CD14-positive monocyte (primary cell): Measurements from ENCODE around the gene OR51G2. TPM values are rescaled to one million over a fixed set of nuclear protein-coding genes. Genes with fewer than 3 reads are reported as not detected.

ENCODE experiments used
- DNase-seq, 3 donors: peaks; one replicate each; pipeline ENCODE4 v3.0.0-alpha.2; 2011 to 2022
- H2AFZ ChIP-seq: 2 replicates; pipeline ENCODE4 v1.6.0; 2012; ENCODE audit warnings: mild to moderate bottlenecking, low read depth, low read length, inconsistent platforms; ENCODE audit not compliant: insufficient read depth, poor library complexity, severe bottlenecking
- H3K27ac ChIP-seq, 2 donors: 1 replicate in 1 of 2; 2 replicates in 1 of 2; pipeline ENCODE4 v1.5.1; 2012 to 2013; ENCODE audit warnings: low read length in 2 of 2, control low read depth in 1 of 2, inconsistent platforms in 1 of 2, low read depth in 1 of 2, mild to moderate bottlenecking in 1 of 2
- H3K27me3 ChIP-seq, 2 donors: one replicate each; pipeline versions ENCODE4 v1.6.0 to v1.6.1; 2011 to 2013; ENCODE audit warnings: low read length in 2 of 2; ENCODE audit not compliant: control insufficient read depth in 2 of 2, insufficient read depth in 2 of 2
- H3K36me3 ChIP-seq, 2 donors: replicated peaks in 1 of 2; 1 replicate in 1 of 2; 2 replicates in 1 of 2; pipeline versions ENCODE4 v1.5.1 to v1.6.1; 2012 to 2013; ENCODE audit warnings: low read length in 2 of 2, control low read depth in 1 of 2, inconsistent platforms in 1 of 2, mild to moderate bottlenecking in 1 of 2; ENCODE audit not compliant: insufficient read depth in 2 of 2, control insufficient read depth in 1 of 2
- H3K4me1 ChIP-seq, 2 donors: 1 replicate in 1 of 2; 2 replicates in 1 of 2; pipeline versions ENCODE4 v1.5.1 to v1.6.1; 2012 to 2013; ENCODE audit warnings: low read length in 2 of 2, control low read depth in 1 of 2, inconsistent platforms in 1 of 2, mild to moderate bottlenecking in 1 of 2, moderate library complexity in 1 of 2; ENCODE audit not compliant: insufficient read depth in 2 of 2, control insufficient read depth in 1 of 2
- H3K4me2 ChIP-seq: replicated peaks from 2 replicates; pipeline ENCODE3; 2012; ENCODE audit warnings: low read length, moderate library complexity, mild to moderate bottlenecking; ENCODE audit not compliant: poor library complexity, severe bottlenecking; ENCODE audit errors: extremely low read depth
- H3K4me3 ChIP-seq, 3 experiments: fragments of 200-600 bp in 1 of 3; sonication (generic) in 1 of 3; replicated peaks in 1 of 3; 1 replicate in 2 of 3; 2 replicates in 1 of 3; pipeline ENCODE4 v1.5.1; 2011 to 2013; ENCODE audit warnings: low read length in 3 of 3, mild to moderate bottlenecking in 3 of 3, control low read depth in 2 of 3, low read depth in 2 of 3, inconsistent platforms in 1 of 3, moderate library complexity in 1 of 3
- H3K79me2 ChIP-seq: 2 replicates; pipeline ENCODE4 v1.6.0; 2012; ENCODE audit warnings: mild to moderate bottlenecking, control low read depth, inconsistent platforms, low read length, moderate library complexity; ENCODE audit not compliant: insufficient read depth
- H3K9ac ChIP-seq: 2 replicates; pipeline ENCODE4 v1.6.0; 2017; ENCODE audit warnings: low read length, mild to moderate bottlenecking; ENCODE audit not compliant: insufficient read depth, poor library complexity, severe bottlenecking
- H3K9me3 ChIP-seq, 2 donors: replicated peaks in 1 of 2; 1 replicate in 1 of 2; 2 replicates in 1 of 2; pipeline versions ENCODE4 v1.5.1 to v1.6.1; 2012 to 2013; ENCODE audit warnings: low read length in 2 of 2, control low read depth in 1 of 2; ENCODE audit not compliant: control insufficient read depth in 1 of 2, insufficient read depth in 1 of 2
- H4K20me1 ChIP-seq: 2 replicates; pipeline ENCODE4 v1.6.0; 2012; ENCODE audit warnings: mild to moderate bottlenecking, low read length, control low read depth, moderate library complexity; ENCODE audit not compliant: insufficient read depth
- H3K27ac Mint-ChIP-seq, 7 donors: one replicate each; pipeline ENCODE4 v1.8.0; 2020; ENCODE audit warnings: mild to moderate bottlenecking in 7 of 7, mixed read lengths in 7 of 7, moderate library complexity in 6 of 7, inconsistent platforms in 2 of 7
- H3K27me3 Mint-ChIP-seq, 3 donors: one replicate each; pipeline ENCODE4 v1.8.0; 2021 to 2022; ENCODE audit warnings: low read depth in 3 of 3, mild to moderate bottlenecking in 3 of 3, mixed read lengths in 3 of 3, moderate library complexity in 3 of 3, inconsistent platforms in 1 of 3
- H3K36me3 Mint-ChIP-seq, 2 donors: one replicate each; pipeline ENCODE4 v1.8.0; 2020; ENCODE audit warnings: mixed read lengths in 2 of 2, inconsistent platforms in 1 of 2, mild to moderate bottlenecking in 1 of 2
- H3K4me1 Mint-ChIP-seq: one replicate; pipeline ENCODE4 v1.8.0; 2020; ENCODE audit warnings: mild to moderate bottlenecking, mixed read lengths
- H3K4me3 Mint-ChIP-seq, 2 donors: one replicate each; pipeline ENCODE4 v1.8.0; 2020; ENCODE audit warnings: mild to moderate bottlenecking in 2 of 2, mixed read lengths in 2 of 2, moderate library complexity in 1 of 2
- H3K9me3 Mint-ChIP-seq, 7 donors: one replicate each; pipeline ENCODE4 v1.8.0; 2020 to 2022; ENCODE audit warnings: mixed read lengths in 7 of 7, mild to moderate bottlenecking in 6 of 7, moderate library complexity in 6 of 7, inconsistent platforms in 2 of 7
- WGBS: methylation state at CpG from one replicate; pipeline ENCODE4 v1.1.5; 2013; ENCODE audit warnings: missing lambda C conversion rate; ENCODE audit not compliant: insufficient coverage; 5-methylcytosine and 5-hydroxymethylcytosine counted together
- intact Hi-C, 2 donors: fragments of 100-400 bp; cut with micrococcal nuclease; formaldehyde crosslinking; loops; one replicate each; pipeline versions ENCODE4 v1.15.0 to v1.15.1; 2023
- polyA plus RNA-seq, 3 donors: library from polyadenylated mRNA; depleted of rRNA in 1 of 3; unstranded in 2 of 3; stranded (reverse) in 1 of 3; fragments of 300-500 nt in 2 of 3; fragments of >200 nt in 1 of 3; fragmentation: Illumina TruSeq in 2 of 3; gene quantifications; 1 replicate in 2 of 3; 2 replicates in 1 of 3; pipeline ENCODE4 v1.2.3, GENCODE V29; 2012 to 2021
- TF ChIP-seq, protein P1 (sequence below): fragments of 200-600 bp; IDR thresholded peaks from one replicate; pipeline ENCODE4 v1.8.0; 2022; ENCODE audit warnings: antibody characterized with exemption, mild to moderate bottlenecking

OR51G2 gene
- polyA plus RNA-seq, 3 donors, result not detected

DNA sequence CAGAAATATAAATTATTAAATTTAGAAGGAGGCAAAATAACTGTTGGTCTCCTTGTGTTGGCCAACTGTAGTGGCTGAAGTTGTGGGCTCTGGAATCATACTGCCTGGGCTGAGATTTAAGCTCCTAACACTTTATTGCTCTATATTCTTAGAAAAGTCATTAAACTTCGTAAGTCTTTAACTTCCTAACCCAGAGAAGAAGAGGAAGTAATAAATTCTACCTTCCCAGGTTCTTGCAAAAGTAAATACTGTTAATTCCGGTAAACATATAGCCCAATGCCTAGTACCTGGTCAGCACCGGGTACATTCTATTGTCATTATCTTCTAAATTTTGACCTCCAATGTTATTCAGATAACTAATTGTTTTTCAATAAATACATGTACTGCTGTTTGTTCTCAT, 33.0 kb downstream of the OR51G2 start:
- Histone ChIP-seq H3K4me3 (no peak overlapping the region), H3K9ac (no peak overlapping the region), H3K4me1 (no peaks in the 10 kb centered on the region), H3K79me2 (no peaks in the 10 kb centered on the region), H3K27me3 (no peaks in the 10 kb centered on the region), H4K20me1 (no peaks in the 10 kb centered on the region), H2AFZ (no peak overlapping the region), H3K27ac (no peak overlapping the region), H3K36me3 (no peaks in the 10 kb centered on the region), H3K9me3 (no peaks in the 10 kb centered on the region), H3K4me2 (no peak overlapping the region)
- Mint-ChIP-seq H3K4me3 (no peak overlapping the region), H3K27ac (no peak overlapping the region), H3K36me3 (no peaks in the 10 kb centered on the region), H3K9me3 (peaks cover 0 to 2% (median 0%) of the 10 kb centered on the region in 7 donors), H3K4me1 (no peaks in the 10 kb centered on the region), H3K27me3 (no peaks in the 10 kb centered on the region)
- DNase-seq, result no peak
- intact Hi-C loops, result no loop called here
- no CpG with 5 or more reads among the region's 3 CpGs for WGBS
- TF ChIP-seq, protein P1, sequence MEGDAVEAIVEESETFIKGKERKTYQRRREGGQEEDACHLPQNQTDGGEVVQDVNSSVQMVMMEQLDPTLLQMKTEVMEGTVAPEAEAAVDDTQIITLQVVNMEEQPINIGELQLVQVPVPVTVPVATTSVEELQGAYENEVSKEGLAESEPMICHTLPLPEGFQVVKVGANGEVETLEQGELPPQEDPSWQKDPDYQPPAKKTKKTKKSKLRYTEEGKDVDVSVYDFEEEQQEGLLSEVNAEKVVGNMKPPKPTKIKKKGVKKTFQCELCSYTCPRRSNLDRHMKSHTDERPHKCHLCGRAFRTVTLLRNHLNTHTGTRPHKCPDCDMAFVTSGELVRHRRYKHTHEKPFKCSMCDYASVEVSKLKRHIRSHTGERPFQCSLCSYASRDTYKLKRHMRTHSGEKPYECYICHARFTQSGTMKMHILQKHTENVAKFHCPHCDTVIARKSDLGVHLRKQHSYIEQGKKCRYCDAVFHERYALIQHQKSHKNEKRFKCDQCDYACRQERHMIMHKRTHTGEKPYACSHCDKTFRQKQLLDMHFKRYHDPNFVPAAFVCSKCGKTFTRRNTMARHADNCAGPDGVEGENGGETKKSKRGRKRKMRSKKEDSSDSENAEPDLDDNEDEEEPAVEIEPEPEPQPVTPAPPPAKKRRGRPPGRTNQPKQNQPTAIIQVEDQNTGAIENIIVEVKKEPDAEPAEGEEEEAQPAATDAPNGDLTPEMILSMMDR, result no peak

DNA sequence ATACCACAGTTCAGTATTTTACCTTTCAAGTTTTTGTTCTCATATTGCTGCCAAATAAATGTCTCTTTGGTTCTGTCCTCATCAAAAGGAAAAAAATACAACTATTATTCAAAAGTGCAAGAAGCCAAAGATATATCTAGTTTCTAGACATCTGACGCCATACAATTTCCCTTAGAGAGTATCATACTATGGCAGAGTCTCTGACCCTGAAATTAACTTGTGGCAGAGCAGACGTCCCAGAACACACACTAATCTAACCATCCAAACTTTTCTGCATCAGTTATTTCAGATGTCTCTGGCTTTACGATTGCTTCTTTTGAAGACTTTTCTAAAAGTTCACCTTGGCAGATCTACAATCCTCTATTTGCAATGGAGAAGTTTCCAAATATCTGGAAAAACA, 34.8 kb downstream of the OR51G2 start:
- Mint-ChIP-seq H3K27ac (no peak overlapping the region), H3K4me3 (no peak overlapping the region), H3K36me3 (no peaks in the 10 kb centered on the region), H3K4me1 (no peaks in the 10 kb centered on the region), H3K9me3 (peaks cover 0 to 2% (median 0%) of the 10 kb centered on the region in 7 donors), H3K27me3 (peaks cover 0 to 3% (median 0%) of the 10 kb centered on the region in 3 donors)
- H4K20me1 ChIP-seq, result no peaks in the 10 kb centered on the region
- H3K4me3 ChIP-seq, result no peak overlapping the region
- no peak overlapping the region for H2AFZ ChIP-seq
- H3K9me3 ChIP-seq, result no peaks in the 10 kb centered on the region
- intact Hi-C loops, result no loop called here
- TF ChIP-seq, protein P1, result no peak
- H3K27ac ChIP-seq, result no peak overlapping the region
- no peak overlapping the region for H3K9ac ChIP-seq
- DNase-seq, result no peak
- WGBS, result no CpG with 5 or more reads among the region's 3 CpGs
- no peak overlapping the region for H3K4me2 ChIP-seq
- no peaks in the 10 kb centered on the region for H3K36me3 ChIP-seq
- H3K27me3 ChIP-seq, result no peaks in the 10 kb centered on the region
- H3K79me2 ChIP-seq, result no peaks in the 10 kb centered on the region
- H3K4me1 ChIP-seq, result no peaks in the 10 kb centered on the region
